ENCODE results near the gene TULP1. TPM values are rescaled to one million over a fixed set of nuclear protein-coding genes. Genes with fewer than 3 reads are reported as not detected.
"Not testable (repeated sequence)": the region's sequence is repeated elsewhere in the genome, so short reads cannot be mapped to it uniquely, and the experiment has no call there.

Gene TULP1
- total and polyA plus RNA-seq, 2 experiments from 2014 or later: 0.39 TPM; not detected in 1

GRCh38 chr6:35518566-35519312 lies 6.0 kb upstream of the TULP1 start:
- Histone ChIP-seq H3K36me3 (replicated peaks; ENCODE audit: insufficient read depth, low read depth) (no peaks in the 10 kb centered on the region), H3K4me3 (no peak overlapping the region), H3K79me2 (no peaks in the 10 kb centered on the region), H2AFZ (no peak overlapping the region), H3K4me2 (no peak overlapping the region), H4K20me1 (ENCODE audit: insufficient read depth, poor library complexity, severe bottlenecking) (no peaks in the 10 kb centered on the region), H3K9me2 (replicated peaks; ENCODE audit: insufficient read depth) (no peaks in the 10 kb centered on the region), H3K27ac (no peak overlapping the region), H3K27me3 (no peaks in the 10 kb centered on the region), H3K9me3 (ENCODE audit: low read depth) (no peaks in the 10 kb centered on the region), H3K4me1 (ENCODE audit: insufficient read depth) (no peaks in the 10 kb centered on the region)
- no peak for TF ChIP-seq EZH2 (IDR thresholded peaks at IDR 0.05; ENCODE audit: borderline replicate concordance)
- WGBS (ENCODE audit: low lambda C conversion rate, missing lambda C conversion rate): 91% methylated on average over 6 of the region's 6 CpGs
- no peak for DNase-seq (ENCODE audit: low spot score)

- H3K27ac ChIP-seq; H3K79me2 ChIP-seq; H3K9me3 ChIP-seq (ENCODE audit: low read depth); H3K36me3 ChIP-seq (replicated peaks; ENCODE audit: insufficient read depth, low read depth); H3K27me3 ChIP-seq; H3K4me2 ChIP-seq; DNase-seq (ENCODE audit: low spot score); H4K20me1 ChIP-seq (ENCODE audit: insufficient read depth, poor library complexity, severe bottlenecking); H3K4me1 ChIP-seq (ENCODE audit: insufficient read depth); H3K9me2 ChIP-seq (replicated peaks; ENCODE audit: insufficient read depth); H2AFZ ChIP-seq; H3K4me3 ChIP-seq: not testable (repeated sequence)
- 80% methylated on average over 7 of the region's 7 CpGs for WGBS (ENCODE audit: low lambda C conversion rate, missing lambda C conversion rate)
Observed at GRCh38 chr6:35517978-35518377, 5.3 kb upstream of the TULP1 start.

- Histone ChIP-seq H3K27me3 (no peaks in the 10 kb centered on the region), H4K20me1 (ENCODE audit: insufficient read depth, poor library complexity, severe bottlenecking) (no peaks in the 10 kb centered on the region), H3K4me3 (no peak overlapping the region), H3K4me1 (ENCODE audit: insufficient read depth) (no peaks in the 10 kb centered on the region), H3K79me2 (no peaks in the 10 kb centered on the region), H3K9me2 (replicated peaks; ENCODE audit: insufficient read depth) (no peaks in the 10 kb centered on the region), H3K36me3 (replicated peaks; ENCODE audit: insufficient read depth, low read depth) (no peaks in the 10 kb centered on the region), H3K27ac (no peak overlapping the region), H3K4me2 (no peak overlapping the region), H3K9me3 (ENCODE audit: low read depth) (no peaks in the 10 kb centered on the region), H2AFZ (no peak overlapping the region)
- DNase-seq (ENCODE audit: low spot score): no peak
- TF ChIP-seq EZH2phosphoT487 (IDR thresholded peaks at IDR 0.05; ENCODE audit: low read depth, severe bottlenecking, unreplicated experiment) (no peak), EZH2 (IDR thresholded peaks at IDR 0.05; ENCODE audit: borderline replicate concordance) (no peak), CTCF (IDR thresholded peaks at IDR 0.05; ENCODE audit: poor library complexity) (no peak)
- WGBS (ENCODE audit: low lambda C conversion rate, missing lambda C conversion rate): 81% methylated on average over 6 of the region's 6 CpGs
Observed at GRCh38 chr6:35516712-35517111, 4.0 kb upstream of the TULP1 start.

- H3K4me3 ChIP-seq; H3K79me2 ChIP-seq; H3K4me1 ChIP-seq (ENCODE audit: insufficient read depth); H3K4me2 ChIP-seq; H3K36me3 ChIP-seq (replicated peaks; ENCODE audit: insufficient read depth, low read depth); H3K27ac ChIP-seq; H3K9me2 ChIP-seq (replicated peaks; ENCODE audit: insufficient read depth); H2AFZ ChIP-seq; DNase-seq (ENCODE audit: low spot score); H4K20me1 ChIP-seq (ENCODE audit: insufficient read depth, poor library complexity, severe bottlenecking); H3K27me3 ChIP-seq; H3K9me3 ChIP-seq (ENCODE audit: low read depth): not testable (repeated sequence)
- WGBS (ENCODE audit: low lambda C conversion rate, missing lambda C conversion rate): 86% methylated on average over 6 of the region's 6 CpGs
Observed at GRCh38 chr6:35515939-35516338, 3.2 kb upstream of the TULP1 start.

GRCh38 chr6:35514587-35514986 lies 1.9 kb upstream of the TULP1 start:
- H3K9me3 ChIP-seq (ENCODE audit: low read depth): no peaks in the 10 kb centered on the region
- no peaks in the 10 kb centered on the region for H3K79me2 ChIP-seq
- H3K27ac ChIP-seq: no peak overlapping the region
- H3K27me3 ChIP-seq: no peaks in the 10 kb centered on the region
- H3K9me2 ChIP-seq (replicated peaks; ENCODE audit: insufficient read depth): no peaks in the 10 kb centered on the region
- TF ChIP-seq CTCF (IDR thresholded peaks at IDR 0.05; ENCODE audit: poor library complexity) (no peak), EZH2phosphoT487 (IDR thresholded peaks at IDR 0.05; ENCODE audit: low read depth, severe bottlenecking, unreplicated experiment) (no peak), EZH2 (IDR thresholded peaks at IDR 0.05; ENCODE audit: borderline replicate concordance) (no peak)
- no peaks in the 10 kb centered on the region for H3K4me1 ChIP-seq (ENCODE audit: insufficient read depth)
- H2AFZ ChIP-seq: no peak overlapping the region
- H3K4me3 ChIP-seq: no peak overlapping the region
- 86% methylated on average over 4 of the region's 4 CpGs for WGBS (ENCODE audit: low lambda C conversion rate, missing lambda C conversion rate)
- no peaks in the 10 kb centered on the region for H3K36me3 ChIP-seq (replicated peaks; ENCODE audit: insufficient read depth, low read depth)
- no peak for DNase-seq (ENCODE audit: low spot score)
- no peak overlapping the region for H3K4me2 ChIP-seq
- no peaks in the 10 kb centered on the region for H4K20me1 ChIP-seq (ENCODE audit: insufficient read depth, poor library complexity, severe bottlenecking)
